Inflammatory macrophage treated with lipopolysaccharide for 4 hours (primary cell): ENCODE measurements around the gene SLC30A10.
"Not testable (repeated sequence)": the region's sequence is repeated elsewhere in the genome, so short reads cannot be mapped to it uniquely, and the experiment has no call there.

Source experiments
- DNase-seq: peaks from one replicate; pipeline ENCODE4 v3.0.0-alpha.2; 2020

The SLC30A10 gene

GRCh38 chr1:219888667-219889066 is 39.7 kb downstream of the SLC30A10 start:
- not testable (repeated sequence) for DNase-seq

GRCh38 chr1:219885680-219886079 is 42.7 kb downstream of the SLC30A10 start:
- no peak for DNase-seq

GRCh38 chr1:219883400-219884332 is 44.7 kb downstream of the SLC30A10 start:
- DNase-seq, result no peak

GRCh38 chr1:219882755-219883154 is 45.6 kb downstream of the SLC30A10 start:
- DNase-seq, result no peak

GRCh38 chr1:219882096-219882495 is 46.3 kb downstream of the SLC30A10 start:
- DNase-seq, result no peak

GRCh38 chr1:219880765-219881457 is 47.4 kb downstream of the SLC30A10 start:
- no peak for DNase-seq

- no peak for DNase-seq
Measured at GRCh38 chr1:219876798-219877209, 51.6 kb downstream of the SLC30A10 start.

- DNase-seq, result no peak
Measured at GRCh38 chr1:219875860-219876259, 52.5 kb downstream of the SLC30A10 start.

- DNase-seq, result not testable (repeated sequence)
Measured at GRCh38 chr1:219872538-219872937, 55.8 kb downstream of the SLC30A10 start.

- DNase-seq, result no peak
Measured at GRCh38 chr1:219871427-219872057, 56.8 kb downstream of the SLC30A10 start.

GRCh38 chr1:219868615-219869014 is 59.7 kb downstream of the SLC30A10 start:
- DNase-seq, result not testable (repeated sequence)
